ENCODE data around the gene TBXAS1.

Gene TBXAS1

GRCh38 chr7:139860090-139860775 lies 31.2 kb downstream of the TBXAS1 start:
- Histone ChIP-seq H3K27ac (ENCODE audit: extremely low read depth, low read depth, low read length) (no peak overlapping the region), H3K4me3 (ENCODE audit: low read depth, low read length) (no peak overlapping the region), H3K9me3 (ENCODE audit: control insufficient read depth, insufficient read depth, low read depth, low read length) (no peaks in the 10 kb centered on the region), H3K36me3 (ENCODE audit: control insufficient read depth in 2 of 2, insufficient read depth in 1 of 2, low read length in 2 of 2) (no peaks in the 10 kb centered on the region), H3K4me1 (ENCODE audit: control insufficient read depth, insufficient read depth, low read length) (no peaks in the 10 kb centered on the region)
- ChIA-PET POLR2A (interaction anchor here (0.9 kb wide), 1 partner anchor 8 kb away, joined by 3 read pairs; no protein-coding TSS in a partner anchor), CTCF (no interaction called here)
- TF ChIP-seq PRDM1 (tag by site-specific recombination; IDR thresholded peaks at IDR 0.05) (no peak), ZNF362 (tag by site-specific recombination; IDR thresholded peaks at IDR 0.05) (no peak), ZNF121 (tag by site-specific recombination; IDR thresholded peaks at IDR 0.05) (no peak), SCRT1 (tag by site-specific recombination; IDR thresholded peaks at IDR 0.05; ENCODE audit: borderline replicate concordance) (no peak), ZNF280D (tag by site-specific recombination; IDR thresholded peaks at IDR 0.05) (no peak), ZNF704 (tag by site-specific recombination; IDR thresholded peaks at IDR 0.05) (no peak), ZNF560 (tag by site-specific recombination; IDR thresholded peaks at IDR 0.05; ENCODE audit: borderline replicate concordance) (no peak), ZNF311 (tag by site-specific recombination; IDR thresholded peaks at IDR 0.05; ENCODE audit: borderline replicate concordance) (no peak), GLIS2 (tag by site-specific recombination; IDR thresholded peaks at IDR 0.05) (no peak), TCF7L2 (IDR thresholded peaks at IDR 0.05; ENCODE audit: borderline replicate concordance, low read depth, low read length) (no peak), ZNF175 (tag by site-specific recombination; IDR thresholded peaks at IDR 0.05) (no peak), ZNF747 (tag by site-specific recombination; IDR thresholded peaks at IDR 0.05) (no peak), HIC1 (tag by site-specific recombination; IDR thresholded peaks at IDR 0.05) (no peak)

- no peaks in the 10 kb centered on the region for H3K9me3 ChIP-seq (ENCODE audit: control insufficient read depth, insufficient read depth, low read depth, low read length)
- no peak for TF ChIP-seq ZNF558 (tag by site-specific recombination; IDR thresholded peaks at IDR 0.05)
- TF ChIP-seq HOXC10 (CRISPR knock-in tag; IDR thresholded peaks at IDR 0.05) = no peak
- TF ChIP-seq REPIN1 (tag by site-specific recombination; IDR thresholded peaks at IDR 0.05; ENCODE audit: low read depth) = no peak
- TF ChIP-seq WT1 (tag by site-specific recombination; IDR thresholded peaks at IDR 0.05) = no peak
- no peak for TF ChIP-seq PRDM10 (tag by site-specific recombination; IDR thresholded peaks at IDR 0.05)
- TF ChIP-seq KLF9 (tag by site-specific recombination; IDR thresholded peaks at IDR 0.05; ENCODE audit: low read depth) = no peak
- no peak for TF ChIP-seq ZNF112 (tag by site-specific recombination; IDR thresholded peaks at IDR 0.05)
- TF ChIP-seq ZNF501 (tag by site-specific recombination; IDR thresholded peaks at IDR 0.05) = no peak
- no peak for TF ChIP-seq ZNF639 (tag by site-specific recombination; IDR thresholded peaks at IDR 0.05)
- TF ChIP-seq ZNF114 (tag by site-specific recombination; IDR thresholded peaks at IDR 0.05) = no peak
- POLR2A ChIA-PET = no interaction called here
- H3K4me3 ChIP-seq (ENCODE audit: low read depth, low read length) = no peak overlapping the region
- no peak overlapping the region for H3K27ac ChIP-seq (ENCODE audit: extremely low read depth, low read depth, low read length)
- H3K36me3 ChIP-seq (ENCODE audit: control insufficient read depth in 2 of 2, insufficient read depth in 1 of 2, low read length in 2 of 2) = no peaks in the 10 kb centered on the region
- CTCF ChIA-PET = interaction anchor here (0.7 kb wide), 1 partner anchor 141 kb away, joined by 3 read pairs; no protein-coding TSS in a partner anchor
- H3K4me1 ChIP-seq (ENCODE audit: control insufficient read depth, insufficient read depth, low read length) = no peaks in the 10 kb centered on the region
Measured at GRCh38 chr7:139861803-139862202, 32.7 kb downstream of the TBXAS1 start.
